ENCODE data around the gene CCL19. TPM values are rescaled to one million over a fixed set of nuclear protein-coding genes. Genes with fewer than 3 reads are reported as not detected.

Gene CCL19
- total RNA-seq, 1 donor from 2014 or later, result 0.63 TPM

- peak; percentile 83 for DNase-seq (ENCODE audit: low spot score)
- peak; percentile 58 for ATAC-seq
Observed at GRCh38 chr9:34664281-34665066, 26.6 kb downstream of the CCL19 start.

GRCh38 chr9:34663303-34663605 lies 27.8 kb downstream of the CCL19 start:
- ATAC-seq, result no peak
- DNase-seq (ENCODE audit: low spot score), result no peak

GRCh38 chr9:34662526-34663302 lies 28.4 kb downstream of the CCL19 start, which contains the start of gene CCL27:
TSS of gene CCL27 (minus strand) at chr9:34662657. CDS start at chr9:34662633, 24 bp downstream.
- DNase-seq (ENCODE audit: low spot score), result no peak
- no peak for ATAC-seq

- no peak for ATAC-seq
Observed at GRCh38 chr9:34659592-34660253, 31.4 kb downstream of the CCL19 start.

GRCh38 chr9:34658461-34658860 lies 32.6 kb downstream of the CCL19 start:
- no peak for DNase-seq (ENCODE audit: low spot score)
- ATAC-seq, result no peak

More at GRCh38 chr9:34659592-34660253, 31.4 kb downstream of the CCL19 start:
- DNase-seq (ENCODE audit: low spot score), result no peak

- DNase-seq (ENCODE audit: low spot score), result no peak
- no peak for ATAC-seq
Observed at GRCh38 chr9:34656992-34657391, 34.1 kb downstream of the CCL19 start.

- no peak for ATAC-seq
Observed at GRCh38 chr9:34655394-34655793, 35.7 kb downstream of the CCL19 start.

GRCh38 chr9:34654323-34655051 lies 36.6 kb downstream of the CCL19 start:
- ATAC-seq (peak; percentile 20), DNase-seq (ENCODE audit: low spot score) (peak; percentile 70)

More at GRCh38 chr9:34655394-34655793, 35.7 kb downstream of the CCL19 start:
- no peak for DNase-seq (ENCODE audit: low spot score)

- ATAC-seq (no peak), DNase-seq (ENCODE audit: low spot score) (no peak)
Observed at GRCh38 chr9:34653151-34654072, 37.7 kb downstream of the CCL19 start.

- ATAC-seq (no peak), DNase-seq (ENCODE audit: low spot score) (no peak)
Observed at GRCh38 chr9:34652602-34653000, 38.5 kb downstream of the CCL19 start.

- DNase-seq (ENCODE audit: low spot score), result peak; percentile 98
- ATAC-seq, result peak; percentile 82
Observed at GRCh38 chr9:34651876-34652601, 39.0 kb downstream of the CCL19 start, which contains the start of gene IL11RA. TSS of gene IL11RA (plus strand) at chr9:34652185. CDS start at chr9:34655218, 3,033 bp downstream.

- DNase-seq (ENCODE audit: low spot score), result peak; percentile 77
- peak; percentile 22 for ATAC-seq
Observed at GRCh38 chr9:34651321-34651720, 39.8 kb downstream of the CCL19 start.

- DNase-seq (ENCODE audit: low spot score), result peak; percentile 84
- ATAC-seq, result peak; percentile 0
Observed at GRCh38 chr9:34650816-34651215, 40.3 kb downstream of the CCL19 start.

GRCh38 chr9:34648673-34649072 lies 42.4 kb downstream of the CCL19 start:
- ATAC-seq, result no peak
- no peak for DNase-seq (ENCODE audit: low spot score)

- DNase-seq (ENCODE audit: low spot score), result no peak
- no peak for ATAC-seq
Observed at GRCh38 chr9:34647651-34648050, 43.4 kb downstream of the CCL19 start.

GRCh38 chr9:34647084-34647403 lies 44.0 kb downstream of the CCL19 start:
- ATAC-seq (no peak), DNase-seq (ENCODE audit: low spot score) (no peak)

- ATAC-seq, result peak; percentile 69
Observed at GRCh38 chr9:34646211-34647083, 44.6 kb downstream of the CCL19 start, which contains the start of gene GALT. TSS of gene GALT (plus strand) at chr9:34646675. CDS start at chr9:34646705, 30 bp downstream.

GRCh38 chr9:34644766-34645314 lies 46.2 kb downstream of the CCL19 start:
- ATAC-seq, result peak; percentile 53
- DNase-seq (ENCODE audit: low spot score), result peak; percentile 85

More at GRCh38 chr9:34646211-34647083, 44.6 kb downstream of the CCL19 start, which contains the start of gene GALT:
- DNase-seq (ENCODE audit: low spot score), result peak; percentile 98

All from left lobe of liver (tissue), 2 donors.